HepG2 (cell line): ENCODE data around the gene OAF. TPM values are rescaled to one million over a fixed set of nuclear protein-coding genes. Genes with fewer than 3 reads are reported as not detected.
A peak's percentile ranks its signal among the peaks of the same experiment; 100 is the strongest.

Experiments used
- ATAC-seq: fragments of 200-7000 bp; cut with Tn5 transposase; 3 replicates; pipeline ENCODE4 v1.9.1; 2020; ENCODE audit warnings: mild to moderate bottlenecking, moderate library complexity
- BruUV-seq: library from RNA; stranded (reverse); fragments of 400-500 nt; replicated peaks from 2 replicates; lab custom pipeline; 2021; lab: Mats Ljungman, UMichigan
- CTCF ChIA-PET: fragments of 300-600 bp; formaldehyde crosslinking; extraction: SDS; loops from one replicate; lab custom pipeline; 2021; ENCODE audit warnings: low total read pairs, inconsistent platforms, low intra/inter-chr PET ratio; lab: Yijun Ruan, JAX
- POLR2A ChIA-PET: fragments of 350-600 bp; sonication (Branson Sonifier 250); formaldehyde crosslinking; loops from one replicate; lab custom pipeline; 2020; ENCODE audit warnings: antibody characterized with exemption, inconsistent platforms; lab: Yijun Ruan, JAX
- DNase-seq: peaks from one replicate; pipeline ENCODE4 v3.0.0-alpha.2; 2015; ENCODE audit warnings: low spot score
- FAIRE-seq: peaks from 3 replicates; lab custom pipeline; 2011; peaks lifted over from hg19 to GRCh38; lab: Jason Lieb, UNC
- H2AFZ ChIP-seq: one replicate; pipeline ENCODE4 v1.6.1; 2011; ENCODE audit warnings: low read length, inconsistent platforms
- H3K27ac ChIP-seq: fragments of 300-600 bp; 3 replicates; pipeline ENCODE4 v1.8.0; 2011; ENCODE audit warnings: mixed run types, mild to moderate bottlenecking, mixed read lengths, low read length, inconsistent platforms; ENCODE audit not compliant: insufficient read depth; ENCODE audit errors: extremely low read length
- H3K27me3 ChIP-seq, 2 experiments: fragments of 200-600 bp in 1 of 2; 2 replicates in 1 of 2; 3 replicates in 1 of 2; pipeline versions ENCODE4 v1.6.0 to v1.8.0; 2011; ENCODE audit warnings: low read length in 2 of 2, mild to moderate bottlenecking in 2 of 2, moderate library complexity in 2 of 2, inconsistent platforms in 1 of 2; ENCODE audit not compliant: insufficient read depth in 2 of 2, control insufficient read depth in 1 of 2
- H3K36me3 ChIP-seq, 2 experiments: fragments of 200-600 bp in 1 of 2; replicated peaks in 1 of 2; 2 replicates in 1 of 2; 3 replicates in 1 of 2; pipeline versions ENCODE4 v1.5.1 to v1.8.0; 2011; ENCODE audit warnings: low read length in 2 of 2, inconsistent platforms in 1 of 2; ENCODE audit not compliant: insufficient read depth in 2 of 2, control insufficient read depth in 1 of 2
- H3K4me1 ChIP-seq: 2 replicates; pipeline ENCODE4 v1.5.1; 2012; ENCODE audit warnings: low read length, inconsistent platforms; ENCODE audit not compliant: insufficient read depth
- H3K4me2 ChIP-seq: 2 replicates; pipeline ENCODE4 v1.6.0; 2011; ENCODE audit warnings: low read depth, low read length, inconsistent platforms
- H3K4me3 ChIP-seq, 3 experiments: fragments of 200-600 bp in 1 of 3; sonication (generic), shearing (Covaris generic) in 1 of 3; replicated peaks in 1 of 3; 2 replicates each; pipeline ENCODE4 v1.5.1; 2011 to 2016; ENCODE audit warnings: low read length in 3 of 3, inconsistent platforms in 2 of 3, low read depth in 2 of 3, mild to moderate bottlenecking in 2 of 3, control low read depth in 1 of 3, mixed read lengths in 1 of 3; ENCODE audit not compliant: insufficient read depth in 1 of 3
- H3K79me2 ChIP-seq: one replicate; pipeline ENCODE4 v1.6.1; 2011; ENCODE audit warnings: low read length, inconsistent platforms; ENCODE audit not compliant: insufficient read depth
- H3K9ac ChIP-seq: 2 replicates; pipeline ENCODE4 v1.6.0; 2011; ENCODE audit warnings: mild to moderate bottlenecking, low read depth, low read length, inconsistent platforms; ENCODE audit not compliant: insufficient read depth
- H3K9me3 ChIP-seq: 2 replicates; pipeline ENCODE4 v1.5.1; 2012; ENCODE audit warnings: mild to moderate bottlenecking, low read length
- H4K20me1 ChIP-seq: 2 replicates; pipeline ENCODE4 v1.6.0; 2011; ENCODE audit warnings: inconsistent platforms, mild to moderate bottlenecking, low read length, moderate library complexity; ENCODE audit not compliant: insufficient read depth
- IKZF5 ChIP-seq: IDR thresholded peaks from 2 replicates; pipeline ENCODE4 v1.6.1; 2018; ENCODE audit warnings: missing genetic modification reagents, mild to moderate bottlenecking, missing compliant biosample characterization
- POLR2A ChIP-seq, 2 experiments: IDR thresholded peaks; 2 replicates each; pipeline ENCODE4 v1.6.1; 2011; ENCODE audit warnings: low read depth in 2 of 2, low read length in 2 of 2, mild to moderate bottlenecking in 1 of 2, moderate library complexity in 1 of 2; ENCODE audit not compliant: insufficient read depth in 1 of 2
- ZNF850 ChIP-seq: sonication (generic); formaldehyde crosslinking; conservative IDR thresholded peaks from 2 replicates; pipeline ENCODE4 v1.9.0; 2021; ENCODE audit warnings: mild to moderate bottlenecking, missing genetic modification reagents
- WGBS: methylation state at CpG from one replicate; pipeline ENCODE4 v1.1.6; 2017; ENCODE audit warnings: low lambda C conversion rate; 5-methylcytosine and 5-hydroxymethylcytosine counted together
- in situ Hi-C: cut with HindIII; loops from 2 replicates; pipeline ENCODE4 v1.10.0; 2017; ENCODE audit warnings: low pct_unique_long_range_greater_than_20kb; ENCODE audit not compliant: extremely low pct_ligation_motif_present
- intact Hi-C: fragments of 100-400 bp; cut with micrococcal nuclease; formaldehyde crosslinking; loops from one replicate; pipeline ENCODE4 v1.10.0; 2022; ENCODE audit not compliant: unreplicated experiment
- polyA plus RNA-seq, 8 experiments: library from polyadenylated mRNA; depleted of rRNA in 3 of 8; stranded (reverse) in 7 of 8; unstranded in 1 of 8; fragments of >200 nt; fragmentation: Illumina TruSeq in 4 of 8; extraction: Trizol in 4 of 8; gene quantifications; 2 replicates each; pipeline versions ENCODE4 v1.2.1 to v1.2.3, GENCODE V29; 2011 to 2016; ENCODE audit warnings: low read depth in 4 of 8, missing spikeins in 1 of 8, mixed read lengths in 1 of 8; ENCODE audit not compliant: insufficient read depth in 1 of 8
- total RNA-seq, 5 experiments: library from RNA; depleted of rRNA; stranded (reverse); fragments of >200 nt; fragmentation: Illumina TruSeq; extraction: Trizol; gene quantifications; 2 replicates each; pipeline ENCODE4 v1.2.3, GENCODE V29; 2016; ENCODE audit warnings: low read depth in 1 of 5

Gene OAF
- total and polyA plus RNA-seq, 2 of the 13 experiments (the other 11 are each of a cell fraction or from before 2014, with no cell fraction given) = 63.7 to 94.6 TPM

GRCh38 chr11:120236169-120237107 lies 25.6 kb downstream of the OAF start:
- H3K4me2 ChIP-seq = no peak overlapping the region
- in situ Hi-C loops = loop anchor here (5.0 kb wide), 1 partner anchor 61 kb away; no protein-coding TSS in a partner anchor
- POLR2A ChIA-PET = no interaction called here
- TF ChIP-seq POLR2A (IDR thresholded peaks at IDR 0.05; ENCODE audit: insufficient read depth in 1 of 2, low read depth in 2 of 2, low read length in 2 of 2) (peak in 1 of 2 experiments; percentile 53; a peak in 1 of 4 replicates), ZNF850 (CRISPR knock-in tag) (no peak)
- TF ChIP-seq, all 625 proteins: peak for 1
- Histone ChIP-seq H4K20me1 (no peaks in the 10 kb centered on the region; the same call in 1 of the 2 replicates), H3K4me3 (no peak overlapping the region), H3K9me3 (no peaks in the 10 kb centered on the region), H3K79me2 (no peaks in the 10 kb centered on the region), H3K27me3 (peaks cover 5 to 66% of the 10 kb centered on the region in 2 experiments), H3K4me1 (no peaks in the 10 kb centered on the region), H3K9ac (no peak overlapping the region), H3K36me3 (no peaks in the 10 kb centered on the region), H3K27ac (no peak overlapping the region), H2AFZ (no peak overlapping the region)
- no TSS peak for BruUV-seq
- DNase-seq = no peak
- 0% methylated on average over 5 of the region's 5 CpGs for WGBS
- no peak for FAIRE-seq
- no peak for ATAC-seq
- CTCF ChIA-PET = interaction anchor here (4.4 kb wide), 1 partner anchor 67 kb away, joined by 63 read pairs; no protein-coding TSS in a partner anchor
- intact Hi-C loops = no loop called here

GRCh38 chr11:120238968-120239620 lies 28.3 kb downstream of the OAF start:
- BruUV-seq = no TSS peak
- ChIA-PET CTCF (interaction anchor here (1.4 kb wide), 2 partner anchors 61 to 64 kb away, joined by 3 to 4 read pairs; no protein-coding TSS in a partner anchor), POLR2A (no interaction called here)
- Histone ChIP-seq H2AFZ (no peak overlapping the region), H3K4me2 (no peak overlapping the region), H3K79me2 (no peaks in the 10 kb centered on the region), H3K36me3 (no peaks in the 10 kb centered on the region), H3K27ac (no peak overlapping the region), H3K27me3 (peaks cover 14 to 65% of the 10 kb centered on the region in 2 experiments), H4K20me1 (no peaks in the 10 kb centered on the region; the same call in 1 of the 2 replicates), H3K9ac (no peak overlapping the region), H3K4me1 (no peaks in the 10 kb centered on the region), H3K4me3 (no peak overlapping the region), H3K9me3 (no peaks in the 10 kb centered on the region)
- intact Hi-C loops (no loop called here), in situ Hi-C loops (loop anchor here (5.0 kb wide), 1 partner anchor 58 kb away; no protein-coding TSS in a partner anchor)
- DNase-seq (no peak), FAIRE-seq (no peak), ATAC-seq (no peak)
- no peak for TF ChIP-seq IKZF5 (CRISPR knock-in tag)
- WGBS = 48% methylated on average over 7 of the region's 11 CpGs
